Effector memory CD4-positive, alpha-beta T cell (primary cell): ENCODE measurements around the gene PDZRN4.
"Not testable (repeated sequence)": the region's sequence is repeated elsewhere in the genome, so short reads cannot be mapped to it uniquely, and the experiment has no call there.

Source experiments
- DNase-seq, 3 donors: peaks; one replicate each; pipeline ENCODE4 v3.0.0-alpha.2; 2020
- H3K27ac ChIP-seq: 2 replicates; pipeline ENCODE4 v1.7.0; 2013; ENCODE audit warnings: mild to moderate bottlenecking, low read length, moderate library complexity; ENCODE audit not compliant: insufficient read depth, poor library complexity, severe bottlenecking
- H3K27me3 ChIP-seq: replicated peaks from 2 replicates; pipeline ENCODE4 v1.7.0; 2013; ENCODE audit warnings: mild to moderate bottlenecking, low read length; ENCODE audit not compliant: insufficient read depth, control insufficient read depth, poor library complexity, severe bottlenecking
- H3K36me3 ChIP-seq: 2 replicates; pipeline ENCODE4 v1.7.0; 2013; ENCODE audit warnings: mild to moderate bottlenecking, low read length, moderate library complexity; ENCODE audit not compliant: control insufficient read depth, insufficient read depth
- H3K4me1 ChIP-seq: 2 replicates; pipeline ENCODE4 v1.7.0; 2013; ENCODE audit warnings: low read length, mild to moderate bottlenecking; ENCODE audit not compliant: control insufficient read depth, insufficient read depth, poor library complexity, severe bottlenecking
- H3K4me3 ChIP-seq: 2 replicates; pipeline ENCODE4 v1.7.0; 2013; ENCODE audit warnings: low read length, low read depth, mild to moderate bottlenecking; ENCODE audit not compliant: insufficient read depth, poor library complexity, severe bottlenecking
- H3K9me3 ChIP-seq: 2 replicates; pipeline ENCODE4 v1.7.0; 2013; ENCODE audit warnings: mild to moderate bottlenecking, low read length, moderate library complexity; ENCODE audit not compliant: control insufficient read depth

Gene PDZRN4

DNA sequence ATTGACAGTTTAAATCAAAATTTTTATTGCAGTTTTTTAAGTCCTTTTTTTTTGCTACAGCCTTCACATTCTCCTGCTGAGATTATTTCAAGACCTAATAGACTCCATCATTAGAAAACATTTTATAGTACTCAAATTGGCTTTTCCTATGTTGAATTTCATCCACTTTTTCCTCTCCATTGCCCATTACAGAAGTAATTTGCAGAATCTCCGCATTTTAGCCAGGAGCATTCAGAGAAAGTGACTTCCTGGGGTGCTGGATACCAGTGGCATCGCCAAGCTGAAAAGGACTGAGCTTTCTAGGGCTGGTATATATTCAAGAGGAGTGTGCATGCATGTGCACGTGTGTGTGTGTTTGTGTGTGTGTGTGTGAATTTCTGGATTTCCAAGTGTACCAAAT, 340.8 kb downstream of the PDZRN4 start:
- no peak overlapping the region for H3K27ac ChIP-seq
- no peaks in the 10 kb centered on the region for H3K27me3 ChIP-seq
- no peaks in the 10 kb centered on the region for H3K36me3 ChIP-seq
- H3K4me1 ChIP-seq, result no peaks in the 10 kb centered on the region
- H3K4me3 ChIP-seq, result no peak overlapping the region
- no peaks in the 10 kb centered on the region for H3K9me3 ChIP-seq
- DNase-seq, result no peak

- Histone ChIP-seq H3K27ac (no peak overlapping the region), H3K4me3 (no peak overlapping the region), H3K9me3 (no peaks in the 10 kb centered on the region), H3K36me3 (no peaks in the 10 kb centered on the region), H3K27me3 (no peaks in the 10 kb centered on the region), H3K4me1 (no peaks in the 10 kb centered on the region)
- no peak for DNase-seq
Measured at GRCh38 chr12:41530441-41530840, 342.3 kb downstream of the PDZRN4 start.

GRCh38 chr12:41531147-41531829, 343.2 kb downstream of the PDZRN4 start:
- no peaks in the 10 kb centered on the region for H3K36me3 ChIP-seq
- H3K27ac ChIP-seq, result no peak overlapping the region
- DNase-seq, result no peak

DNA sequence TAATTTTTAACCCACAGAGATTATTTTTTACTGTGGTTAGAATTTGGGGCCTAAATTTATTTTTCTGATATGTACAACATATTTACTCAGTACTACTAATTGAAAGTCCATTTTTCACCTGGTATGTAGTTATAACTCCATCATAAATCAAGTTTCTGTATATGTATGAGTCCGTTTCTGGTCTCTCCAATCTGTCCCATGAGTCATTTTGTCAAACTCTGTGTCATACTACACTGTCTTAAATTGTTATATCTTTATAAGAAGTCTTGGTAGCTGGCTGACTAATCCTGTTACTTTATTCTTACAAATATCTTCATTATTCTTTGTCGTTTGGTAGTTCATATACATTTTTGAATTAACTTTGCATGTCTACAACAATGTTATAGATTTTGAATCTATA, 344.0 kb downstream of the PDZRN4 start:
- Histone ChIP-seq H3K4me1 (no peaks in the 10 kb centered on the region), H3K36me3 (no peaks in the 10 kb centered on the region), H3K27me3 (no peaks in the 10 kb centered on the region), H3K9me3 (no peaks in the 10 kb centered on the region), H3K4me3 (no peak overlapping the region), H3K27ac (no peak overlapping the region)
- no peak for DNase-seq

More at GRCh38 chr12:41531147-41531829, 343.2 kb downstream of the PDZRN4 start:
- Histone ChIP-seq H3K4me3 (no peak overlapping the region), H3K4me1 (no peaks in the 10 kb centered on the region), H3K9me3 (no peaks in the 10 kb centered on the region), H3K27me3 (no peaks in the 10 kb centered on the region)

DNA sequence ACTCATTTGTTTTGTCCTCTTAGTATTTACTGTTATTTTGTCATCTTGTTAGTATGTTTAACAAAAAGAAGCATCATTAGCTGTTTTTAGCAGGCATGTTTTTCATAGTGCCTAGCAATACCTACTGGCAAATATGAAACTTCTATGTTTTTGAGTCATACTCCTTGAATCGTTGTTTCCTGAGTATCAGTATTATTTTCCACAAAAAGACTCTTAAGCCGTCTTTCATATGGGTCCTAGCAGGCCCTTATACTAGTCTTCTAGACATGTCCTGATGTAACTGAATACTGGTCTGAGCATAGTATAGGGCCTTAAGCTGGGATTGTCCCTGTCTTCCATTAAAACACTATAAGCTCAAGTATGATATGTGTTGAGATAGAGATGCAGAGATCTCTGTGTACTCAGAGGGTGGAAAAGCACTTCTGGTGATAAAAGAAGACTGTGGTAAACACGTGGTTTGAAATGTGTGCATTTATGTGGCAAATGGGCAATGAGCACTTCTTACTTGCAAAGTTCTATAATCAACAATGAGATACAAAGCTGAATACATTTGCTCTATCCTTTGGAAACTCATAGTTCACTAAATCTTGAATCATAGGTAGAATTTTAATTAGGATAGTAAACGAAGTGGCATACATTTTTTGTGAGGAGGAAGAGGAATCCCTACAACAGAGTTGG, 348.8 kb downstream of the PDZRN4 start:
- no peak for DNase-seq
- no peak overlapping the region for H3K4me3 ChIP-seq
- H3K27me3 ChIP-seq, result no peaks in the 10 kb centered on the region
- H3K27ac ChIP-seq, result no peak overlapping the region
- no peaks in the 10 kb centered on the region for H3K4me1 ChIP-seq
- H3K36me3 ChIP-seq, result no peaks in the 10 kb centered on the region
- no peaks in the 10 kb centered on the region for H3K9me3 ChIP-seq

DNA sequence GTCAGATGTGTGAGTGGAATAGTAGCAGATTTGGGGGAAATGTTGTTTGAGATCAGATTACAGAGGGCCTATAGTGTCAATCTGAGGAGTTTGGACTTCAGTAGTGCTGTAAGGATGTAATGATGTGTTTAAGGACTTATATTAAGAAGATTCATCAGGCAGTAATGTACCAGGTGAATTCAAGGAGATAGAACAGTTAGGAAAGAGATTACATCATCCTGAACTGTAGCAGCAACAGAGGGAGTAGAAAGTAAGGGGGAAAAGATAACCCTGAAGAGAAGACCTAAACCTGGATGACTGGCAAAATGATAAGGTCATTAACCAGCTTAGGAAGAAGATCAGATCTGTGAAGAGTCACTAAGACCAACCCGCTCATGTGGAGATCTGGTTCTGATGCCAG, 349.4 kb downstream of the PDZRN4 start:
- Histone ChIP-seq H3K4me3 (no peak overlapping the region), H3K27me3 (no peaks in the 10 kb centered on the region), H3K27ac (no peak overlapping the region), H3K9me3 (no peaks in the 10 kb centered on the region), H3K36me3 (no peaks in the 10 kb centered on the region), H3K4me1 (no peaks in the 10 kb centered on the region)
- DNase-seq, result no peak

DNA sequence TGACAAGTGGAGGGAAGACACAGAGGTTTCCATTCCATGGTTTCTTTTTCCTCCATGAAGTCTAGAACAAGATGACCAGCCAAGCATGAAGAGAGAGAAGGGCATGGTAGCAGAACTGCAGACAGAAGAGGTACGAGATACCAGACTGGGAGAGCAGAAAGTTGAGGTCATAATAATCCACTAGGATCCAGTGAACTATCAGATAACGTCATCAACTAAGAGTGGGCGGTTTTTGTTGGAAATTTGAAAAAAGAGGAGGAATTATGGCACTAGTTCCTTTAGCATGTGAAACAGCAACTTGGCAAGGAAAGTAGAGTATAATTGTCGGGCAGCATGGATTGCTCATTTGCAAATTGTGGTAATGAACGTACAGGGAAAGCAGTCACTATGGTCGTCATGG, 357.6 kb downstream of the PDZRN4 start:
- Histone ChIP-seq H3K4me3 (no peak overlapping the region), H3K36me3 (no peaks in the 10 kb centered on the region), H3K27ac (no peak overlapping the region), H3K27me3 (no peaks in the 10 kb centered on the region), H3K4me1 (no peaks in the 10 kb centered on the region), H3K9me3 (no peaks in the 10 kb centered on the region)
- DNase-seq, result no peak

GRCh38 chr12:41547071-41547470, 359.0 kb downstream of the PDZRN4 start:
- DNase-seq, H3K36me3 ChIP-seq, H3K27me3 ChIP-seq, H3K4me1 ChIP-seq, H3K9me3 ChIP-seq, H3K27ac ChIP-seq, H3K4me3 ChIP-seq: not testable (repeated sequence)

- H3K4me3 ChIP-seq, result no peak overlapping the region
- peaks cover 2% of the 10 kb centered on the region for H3K27me3 ChIP-seq
- no peaks in the 10 kb centered on the region for H3K4me1 ChIP-seq
- no peaks in the 10 kb centered on the region for H3K9me3 ChIP-seq
- H3K36me3 ChIP-seq, result no peaks in the 10 kb centered on the region
- no peak for DNase-seq
- no peak overlapping the region for H3K27ac ChIP-seq
Measured at GRCh38 chr12:41548926-41549325, 360.8 kb downstream of the PDZRN4 start.

- Histone ChIP-seq H3K27me3 (peaks cover 2% of the 10 kb centered on the region), H3K36me3 (no peaks in the 10 kb centered on the region), H3K9me3 (no peaks in the 10 kb centered on the region), H3K4me1 (no peaks in the 10 kb centered on the region), H3K27ac (no peak overlapping the region), H3K4me3 (no peak overlapping the region)
- no peak for DNase-seq
Measured at GRCh38 chr12:41552588-41552987, 364.5 kb downstream of the PDZRN4 start.
